ENCODE measurements around the gene KIRREL3. TPM values are rescaled to one million over a fixed set of nuclear protein-coding genes. Genes with fewer than 3 reads are reported as not detected.

The KIRREL3 gene
- polyA plus RNA-seq, 1 experiment: 2.3 TPM

GRCh38 chr11:126408901-126409619 lies 591.5 kb downstream of the KIRREL3 start:
- TF ChIP-seq CTCF (IDR thresholded peaks at IDR 0.05; ENCODE audit: low read depth, low read length): no peak
- no peak overlapping the region for H3K4me3 ChIP-seq (ENCODE audit: low read depth, low read length)
- H3K9me3 ChIP-seq (ENCODE audit: control insufficient read depth, insufficient read depth, low read length): no peaks in the 10 kb centered on the region; the same call in 1 of the 2 replicates
- ChIA-PET CTCF (no interaction called here), POLR2A (no interaction called here)
- no peaks in the 10 kb centered on the region for H3K27me3 ChIP-seq (ENCODE audit: control insufficient read depth, insufficient read depth, low read length)
- DNase-seq (ENCODE audit: low read depth, low spot score): no peak
- no peak overlapping the region for H3K27ac ChIP-seq (ENCODE audit: low read depth, low read length)

GRCh38 chr11:126408496-126408895 lies 592.1 kb downstream of the KIRREL3 start:
- Histone ChIP-seq H3K4me3 (ENCODE audit: low read depth, low read length) (no peak overlapping the region), H3K27me3 (ENCODE audit: control insufficient read depth, insufficient read depth, low read length) (no peaks in the 10 kb centered on the region), H3K9me3 (ENCODE audit: control insufficient read depth, insufficient read depth, low read length) (no peaks in the 10 kb centered on the region; the same call in 1 of the 2 replicates), H3K27ac (ENCODE audit: low read depth, low read length) (no peak overlapping the region)
- POLR2A ChIA-PET: no interaction called here
- no peak for DNase-seq (ENCODE audit: low read depth, low spot score)
- CTCF ChIA-PET: no interaction called here
- no peak for TF ChIP-seq CTCF (IDR thresholded peaks at IDR 0.05; ENCODE audit: low read depth, low read length)

- H3K27me3 ChIP-seq (ENCODE audit: control insufficient read depth, insufficient read depth, low read length): no peaks in the 10 kb centered on the region
- DNase-seq (ENCODE audit: low read depth, low spot score): no peak
- peaks cover 3% of the 10 kb centered on the region; the same call in 1 of the 2 replicates for H3K9me3 ChIP-seq (ENCODE audit: control insufficient read depth, insufficient read depth, low read length)
- H3K27ac ChIP-seq (ENCODE audit: low read depth, low read length): no peak overlapping the region
- H3K4me3 ChIP-seq (ENCODE audit: low read depth, low read length): no peak overlapping the region
- POLR2A ChIA-PET: no interaction called here
- CTCF ChIA-PET: no interaction called here
- TF ChIP-seq CTCF (IDR thresholded peaks at IDR 0.05; ENCODE audit: low read depth, low read length): no peak
These were observed 592.8 kb downstream of the KIRREL3 start for GRCh38 chr11:126407682-126408288.

- ChIA-PET CTCF (no interaction called here), POLR2A (interaction anchor here (0.9 kb wide), 1 partner anchor 138 kb away, joined by 3 read pairs; the partner anchor contains the start of gene FOXRED1)
- Histone ChIP-seq H3K4me3 (ENCODE audit: low read depth, low read length) (no peak overlapping the region), H3K27ac (ENCODE audit: low read depth, low read length) (no peak overlapping the region), H3K27me3 (ENCODE audit: control insufficient read depth, insufficient read depth, low read length) (no peaks in the 10 kb centered on the region), H3K9me3 (ENCODE audit: control insufficient read depth, insufficient read depth, low read length) (peaks cover 5% of the 10 kb centered on the region; the same call in 1 of the 2 replicates)
- DNase-seq (ENCODE audit: low read depth, low spot score): no peak
- TF ChIP-seq CTCF (IDR thresholded peaks at IDR 0.05; ENCODE audit: low read depth, low read length): no peak
These were observed 593.5 kb downstream of the KIRREL3 start for GRCh38 chr11:126407101-126407521.

- peaks cover 5% of the 10 kb centered on the region; the same call in 1 of the 2 replicates for H3K9me3 ChIP-seq (ENCODE audit: control insufficient read depth, insufficient read depth, low read length)
- no peaks in the 10 kb centered on the region for H3K27me3 ChIP-seq (ENCODE audit: control insufficient read depth, insufficient read depth, low read length)
- H3K27ac ChIP-seq (ENCODE audit: low read depth, low read length): no peak overlapping the region
- H3K4me3 ChIP-seq (ENCODE audit: low read depth, low read length): no peak overlapping the region
- no peak for DNase-seq (ENCODE audit: low read depth, low spot score)
- CTCF ChIA-PET: no interaction called here
- TF ChIP-seq CTCF (IDR thresholded peaks at IDR 0.05; ENCODE audit: low read depth, low read length): no peak
- POLR2A ChIA-PET: interaction anchor here (0.5 to 1.1 kb wide), 3 partner anchors 10 to 137 kb away, joined by 3 read pairs; partner anchors contain the start of gene FOXRED1
These were observed 594.2 kb downstream of the KIRREL3 start for GRCh38 chr11:126406368-126406767.
